ENCODE results near the gene PLPP7.

DNA sequence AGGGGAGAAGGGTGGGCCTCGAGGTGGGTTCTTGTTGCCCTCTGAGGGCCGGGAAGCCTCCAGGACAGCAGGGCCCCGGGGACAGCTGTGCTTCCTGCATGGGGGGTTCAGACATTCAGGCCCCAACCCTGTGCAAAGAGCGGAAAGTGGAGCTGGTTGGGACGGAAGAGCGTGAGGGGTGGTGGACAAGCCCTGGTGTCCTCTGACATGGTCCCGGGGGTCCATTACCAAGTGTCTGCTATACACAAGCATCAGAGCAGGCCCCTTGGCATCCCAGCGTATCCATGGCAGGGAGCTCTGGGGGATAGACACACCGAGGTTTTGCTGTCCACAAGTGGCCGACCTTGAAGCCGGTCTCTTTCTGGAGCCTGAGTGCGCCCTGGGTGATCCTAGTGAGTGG lies 9.3 kb downstream of the PLPP7 start:
- TF ChIP-seq CTCF (IDR thresholded peaks at IDR 0.05) (no peak), POLR2A (IDR thresholded peaks at IDR 0.05) (no peak)
